Fibroblast of skin of left quadriceps (primary cell): ENCODE results near the gene YKT6.
"Not testable (repeated sequence)": the region's sequence is repeated elsewhere in the genome, so short reads cannot be mapped to it uniquely, and the experiment has no call there.

Source experiments
- DNase-seq, 2 experiments: peaks; one replicate each; pipeline ENCODE4 v3.0.0-alpha.2; 2013; ENCODE audit warnings: low read depth in 2 of 2

The YKT6 gene

GRCh38 chr7:44193011-44193802 is 7.6 kb upstream of the YKT6 start:
- no peak for DNase-seq

- DNase-seq: peak in 1 of 2 experiments; percentile 2
Measured at GRCh38 chr7:44194069-44194468, 6.7 kb upstream of the YKT6 start.

DNA sequence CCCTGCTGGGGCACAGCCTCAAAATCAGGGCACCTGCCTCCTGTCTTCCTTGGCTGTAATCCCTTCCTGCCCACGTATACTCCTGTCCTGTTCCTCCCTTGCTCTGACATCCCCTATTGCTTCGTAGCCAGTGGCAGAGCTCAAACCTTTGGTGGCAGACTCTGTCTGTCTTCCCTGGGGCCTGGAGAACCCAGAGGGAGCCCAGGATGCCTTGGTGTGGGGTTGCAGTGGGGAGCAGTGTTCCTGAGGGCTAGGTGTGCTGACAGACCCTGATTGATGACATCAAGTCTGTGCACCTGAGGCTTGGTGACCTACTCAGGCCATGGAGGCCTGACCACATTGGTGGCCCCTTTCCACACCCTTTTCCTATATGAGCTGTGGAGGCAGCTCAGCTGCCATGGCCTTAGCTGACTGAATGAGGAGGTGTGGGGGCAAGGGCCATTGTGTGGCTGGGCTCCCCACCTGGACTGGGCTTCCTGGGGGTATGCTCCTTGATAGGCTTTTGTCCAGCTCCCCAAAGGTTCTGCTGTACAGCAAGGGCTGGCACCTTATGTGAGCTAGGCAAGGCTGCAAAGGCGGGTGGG is 6.1 kb upstream of the YKT6 start:
- DNase-seq: no peak

DNA sequence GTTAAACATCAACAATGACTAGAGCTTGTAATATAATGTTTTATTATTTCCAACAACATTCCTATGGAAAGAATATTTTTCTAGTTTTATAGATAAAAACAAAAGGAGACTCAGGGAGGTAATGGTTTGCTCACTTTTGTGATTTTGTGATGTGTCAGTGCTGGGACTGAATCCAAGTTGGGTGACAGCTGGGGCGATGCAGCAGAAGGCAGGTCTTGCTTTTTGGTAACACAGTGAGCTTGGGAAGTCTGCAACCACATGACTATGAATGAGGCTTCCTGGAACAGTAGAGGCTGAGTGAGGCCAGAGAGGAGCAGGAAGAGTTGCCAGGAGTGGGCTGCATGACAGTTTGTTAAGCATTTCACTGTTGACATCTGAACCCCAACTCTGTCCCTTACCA is 4.9 kb upstream of the YKT6 start:
- DNase-seq: no peak

DNA sequence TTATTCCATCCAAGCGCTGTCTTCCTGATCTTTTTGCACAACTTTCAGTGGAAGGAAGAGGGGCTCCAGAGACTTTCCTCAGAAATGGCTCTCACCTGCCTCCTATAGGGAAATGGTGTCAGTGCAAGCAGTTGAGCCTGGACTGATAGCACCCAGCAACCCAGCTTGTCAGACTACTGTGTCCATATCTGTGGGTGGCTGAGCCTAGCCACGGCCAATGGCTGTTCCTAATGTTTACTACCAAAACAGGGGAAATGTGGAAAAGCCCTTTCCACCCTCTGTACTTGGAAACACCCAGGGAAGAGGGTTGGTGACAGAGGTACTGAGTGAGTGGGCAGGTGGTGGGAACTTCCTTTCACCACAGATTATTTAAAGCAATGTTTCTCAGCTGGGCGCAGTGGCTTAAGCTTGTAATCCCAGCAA is 4.3 kb upstream of the YKT6 start:
- peak in 1 of 2 experiments; percentile 21 for DNase-seq

- no peak for DNase-seq
Measured at GRCh38 chr7:44197474-44197873, 3.3 kb upstream of the YKT6 start.

DNA sequence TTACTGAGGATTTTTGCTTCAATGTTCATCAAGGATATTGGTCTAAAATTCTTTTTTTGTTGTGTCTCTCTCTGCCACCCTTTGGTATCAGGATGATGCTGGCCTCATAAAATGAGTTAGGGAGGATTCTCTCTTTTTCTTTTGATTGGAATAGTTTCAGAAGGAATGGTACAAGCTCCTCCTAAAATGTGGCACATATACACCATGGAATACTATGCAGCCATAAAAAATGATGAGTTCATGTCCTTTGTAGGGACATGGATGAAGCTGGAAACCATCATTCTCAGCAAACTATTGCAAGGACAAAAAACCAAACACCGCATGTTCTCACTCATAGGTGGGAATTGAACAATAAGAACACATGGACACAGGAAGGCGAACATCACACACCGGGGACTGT is 615 bp upstream of the YKT6 start:
- DNase-seq: not testable (repeated sequence)

GRCh38 chr7:44201813-44202212 is 1.0 kb downstream of the YKT6 start:
- DNase-seq: no peak

- no peak for DNase-seq
Measured at GRCh38 chr7:44206008-44206407, 5.2 kb downstream of the YKT6 start.

DNA sequence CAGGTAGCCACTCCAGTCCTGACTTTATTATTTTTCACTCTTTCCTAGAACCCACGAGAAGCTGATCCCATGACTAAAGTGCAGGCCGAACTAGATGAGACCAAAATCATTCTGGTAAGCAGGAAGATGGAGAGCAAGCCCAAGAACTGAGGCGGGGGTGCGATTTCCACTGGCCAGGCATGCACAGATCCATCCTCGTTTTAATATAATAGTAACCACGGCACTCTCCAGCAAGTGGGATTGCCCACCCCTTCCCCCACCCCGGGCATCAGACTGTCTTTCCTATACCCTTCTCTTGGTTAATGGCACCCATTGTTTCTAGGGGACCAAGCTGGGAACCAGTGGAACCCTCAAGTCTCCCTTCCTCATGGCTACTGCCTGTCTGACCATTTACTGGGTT is 7.3 kb downstream of the YKT6 start:
- no peak for DNase-seq

GRCh38 chr7:44210107-44210506 is 9.3 kb downstream of the YKT6 start:
- no peak for DNase-seq

DNA sequence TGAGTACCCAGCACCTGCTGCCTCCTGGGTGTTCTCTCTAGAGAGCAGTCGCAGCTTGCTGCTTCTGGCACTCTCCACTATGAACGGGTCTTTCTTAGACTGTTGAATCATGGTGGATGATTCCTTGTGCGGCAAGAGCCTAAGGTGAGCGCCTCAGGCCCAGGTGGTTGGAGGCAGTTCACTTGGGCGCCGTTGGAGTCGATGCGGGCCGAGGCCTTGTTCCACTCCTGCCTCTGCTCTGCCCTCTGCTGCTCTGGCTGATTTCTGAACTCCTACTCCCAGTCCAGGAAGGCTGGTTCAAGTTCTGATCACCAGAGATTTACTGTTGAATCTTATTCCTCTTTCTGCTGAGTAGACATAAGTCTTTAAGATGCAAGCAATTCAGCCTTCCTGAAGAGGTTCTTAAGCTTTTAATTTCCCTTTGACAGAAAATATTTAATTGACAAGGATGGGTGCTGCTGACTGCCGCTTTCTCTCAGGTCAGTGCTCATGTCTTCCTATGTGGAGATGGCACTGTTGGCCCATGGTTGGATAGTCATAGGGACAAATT is 10.4 kb downstream of the YKT6 start:
- no peak for DNase-seq

DNA sequence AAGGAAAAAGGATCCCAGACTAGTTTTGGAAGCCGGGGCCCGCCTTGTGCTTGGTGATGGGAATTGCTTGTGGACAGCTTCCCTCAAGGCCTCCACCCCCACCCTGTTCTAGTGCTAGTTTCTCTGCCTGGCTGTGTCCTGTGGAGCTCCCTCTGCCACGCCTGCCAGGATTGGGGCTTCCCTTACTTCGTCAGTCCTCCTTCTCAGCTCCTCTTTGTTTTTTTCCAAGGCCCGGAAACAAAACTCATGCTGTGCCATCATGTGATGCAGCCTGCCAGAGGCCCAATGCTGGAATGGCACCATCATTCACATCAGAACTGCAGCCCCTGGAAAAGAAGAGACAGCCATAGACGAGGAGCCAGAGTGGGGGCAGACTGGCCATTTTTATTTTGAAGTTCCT is 11.2 kb downstream of the YKT6 start:
- no peak for DNase-seq

- DNase-seq: no peak
Measured at GRCh38 chr7:44212581-44213184, 11.9 kb downstream of the YKT6 start.

- no peak for DNase-seq
Measured at GRCh38 chr7:44213206-44213876, 12.6 kb downstream of the YKT6 start.

- no peak for DNase-seq
Measured at GRCh38 chr7:44213877-44214388, 13.2 kb downstream of the YKT6 start.

- no peak for DNase-seq
Measured at GRCh38 chr7:44215531-44215930, 14.8 kb downstream of the YKT6 start.

- DNase-seq: no peak
Measured at GRCh38 chr7:44216019-44216418, 15.2 kb downstream of the YKT6 start.

DNA sequence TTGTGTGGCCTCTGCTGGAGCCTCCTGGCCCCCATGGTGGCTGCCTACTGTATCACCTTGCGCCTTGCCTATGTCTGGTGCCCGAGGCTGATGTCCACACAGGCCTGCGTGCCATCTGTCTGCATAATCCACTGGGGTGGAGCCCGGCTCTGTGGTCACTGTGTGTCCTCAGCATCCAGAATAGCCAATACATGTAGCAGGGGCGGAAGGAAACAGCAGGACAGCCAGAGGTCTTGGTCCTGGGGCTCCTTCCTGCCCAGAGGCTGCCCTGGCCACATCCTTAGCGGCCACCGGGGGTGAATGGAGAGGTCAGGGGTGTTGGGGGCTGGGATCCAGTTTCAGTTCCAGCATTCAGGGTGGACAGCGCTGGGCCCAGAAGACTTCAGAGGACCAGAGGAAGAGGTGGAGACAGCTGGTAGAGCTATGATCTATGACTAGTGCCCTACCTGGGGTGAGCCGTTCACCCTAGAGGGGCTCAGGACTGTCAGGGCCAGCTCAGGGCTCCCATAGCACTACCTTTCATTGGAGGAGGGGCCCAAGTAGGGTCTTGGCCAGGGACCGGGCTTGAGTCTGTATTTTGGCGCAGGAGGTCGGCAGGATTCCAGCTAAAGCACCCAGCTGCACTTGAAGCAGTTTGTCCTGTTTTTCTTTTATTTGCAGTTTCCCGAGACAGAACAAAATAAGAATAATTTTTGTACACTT is 15.9 kb downstream of the YKT6 start:
- no peak for DNase-seq

DNA sequence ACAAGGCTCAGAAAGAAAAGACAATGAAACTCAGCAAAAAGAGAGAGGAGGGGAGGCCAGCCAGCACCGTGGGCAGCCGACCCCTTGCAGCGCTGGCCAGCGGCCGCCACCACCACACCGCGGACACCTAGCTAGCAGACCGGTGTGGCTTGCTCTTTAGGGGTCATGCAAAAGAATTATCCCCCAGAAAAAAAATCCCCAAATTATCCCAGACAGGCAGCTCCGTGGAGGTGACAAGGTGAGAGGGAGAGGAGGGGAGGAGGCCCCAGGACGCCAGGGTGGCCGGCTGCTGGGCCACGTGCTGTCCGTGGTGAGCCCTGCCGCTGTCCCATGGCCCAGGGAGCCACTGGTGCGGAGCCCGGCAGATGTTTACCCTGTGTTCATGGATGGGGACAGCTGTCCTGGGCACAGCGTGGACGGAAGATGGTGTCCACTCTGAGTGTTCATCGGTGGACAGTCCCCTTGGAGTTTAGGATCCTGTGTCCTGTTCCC is 16.5 kb downstream of the YKT6 start:
- DNase-seq: no peak

- no peak for DNase-seq
Measured at GRCh38 chr7:44217852-44218402, 17.1 kb downstream of the YKT6 start.
